T-helper 22 cell (primary cell): ENCODE measurements around the gene ABCD3.
"Not testable (repeated sequence)": the region's sequence is repeated elsewhere in the genome, so short reads cannot be mapped to it uniquely, and the experiment has no call there.

Experiments
- DNase-seq: peaks from one replicate; pipeline ENCODE4 v3.0.0-alpha.2; 2020; ENCODE audit warnings: low read depth

Gene ABCD3

GRCh38 chr1:94416901-94417727 lies 1.1 kb upstream of the ABCD3 start:
- no peak for DNase-seq

GRCh38 chr1:94417728-94417977 lies 536 bp upstream of the ABCD3 start:
- no peak for DNase-seq

GRCh38 chr1:94418664-94419655 lies 771 bp downstream of the ABCD3 start:
- no peak for DNase-seq

GRCh38 chr1:94422115-94422820 lies 4.1 kb downstream of the ABCD3 start:
- DNase-seq, result no peak

- no peak for DNase-seq
Measured at GRCh38 chr1:94425821-94426484, 7.8 kb downstream of the ABCD3 start.

- not testable (repeated sequence) for DNase-seq
Measured at GRCh38 chr1:94426485-94426870, 8.3 kb downstream of the ABCD3 start.

GRCh38 chr1:94428441-94428840 lies 10.3 kb downstream of the ABCD3 start:
- DNase-seq, result no peak

- not testable (repeated sequence) for DNase-seq
Measured at GRCh38 chr1:94428927-94429528, 10.8 kb downstream of the ABCD3 start.

GRCh38 chr1:94430066-94430465 lies 11.9 kb downstream of the ABCD3 start:
- DNase-seq, result not testable (repeated sequence)

- DNase-seq, result no peak
Measured at GRCh38 chr1:94433866-94434265, 15.7 kb downstream of the ABCD3 start.

- no peak for DNase-seq
Measured at GRCh38 chr1:94434365-94435045, 16.3 kb downstream of the ABCD3 start.

GRCh38 chr1:94438692-94439276 lies 20.6 kb downstream of the ABCD3 start:
- DNase-seq, result no peak

- no peak for DNase-seq
Measured at GRCh38 chr1:94440088-94440487, 21.9 kb downstream of the ABCD3 start.

GRCh38 chr1:94443067-94443466 lies 24.9 kb downstream of the ABCD3 start:
- DNase-seq, result not testable (repeated sequence)

GRCh38 chr1:94444819-94445218 lies 26.6 kb downstream of the ABCD3 start:
- DNase-seq, result not testable (repeated sequence)

GRCh38 chr1:94445733-94446132 lies 27.5 kb downstream of the ABCD3 start:
- not testable (repeated sequence) for DNase-seq

- DNase-seq, result not testable (repeated sequence)
Measured at GRCh38 chr1:94446177-94446576, 28.0 kb downstream of the ABCD3 start.

- not testable (repeated sequence) for DNase-seq
Measured at GRCh38 chr1:94448741-94449140, 30.6 kb downstream of the ABCD3 start.

GRCh38 chr1:94456736-94457135 lies 38.5 kb downstream of the ABCD3 start:
- no peak for DNase-seq

GRCh38 chr1:94462606-94463005 lies 44.4 kb downstream of the ABCD3 start:
- DNase-seq, result no peak
